Measurements from ENCODE around the gene DNAJA3.

The DNAJA3 gene

DNA sequence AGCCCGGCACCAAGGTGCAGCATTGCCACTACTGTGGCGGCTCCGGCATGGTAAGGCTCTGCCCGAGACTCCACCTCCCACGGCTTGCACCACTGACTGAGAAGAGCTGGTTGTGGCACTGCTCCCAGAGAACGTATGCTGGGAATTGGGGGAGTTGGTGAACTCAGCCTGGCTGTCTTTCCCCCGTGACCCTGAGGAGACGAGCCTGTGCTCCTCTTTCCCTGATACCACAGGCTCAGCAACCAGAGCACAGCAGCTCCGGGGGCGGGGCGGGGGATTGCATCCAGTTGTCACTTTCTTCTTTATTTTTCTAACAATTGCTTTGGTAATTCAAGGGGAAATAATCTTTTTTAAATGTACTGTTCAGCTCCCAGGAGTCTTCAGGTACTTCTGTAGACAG, 16.7 kb downstream of the DNAJA3 start:
- no peak for TF ChIP-seq CTCF (IDR thresholded peaks at IDR 0.05)
- Histone ChIP-seq H3K36me3 (peaks cover 58% of the 10 kb centered on the region), H3K27me3 (no peaks in the 10 kb centered on the region), H3K9me3 (no peaks in the 10 kb centered on the region), H3K27ac (no peak overlapping the region), H3K4me3 (ENCODE audit: low read depth in 1 of 2, low read length in 1 of 2) (no peak overlapping the region), H3K4me1 (ENCODE audit: control insufficient read depth in 1 of 2, insufficient read depth in 1 of 2, low read depth in 1 of 2, low read length in 1 of 2) (no peaks in the 10 kb centered on the region)

- H3K4me1 ChIP-seq (ENCODE audit: control insufficient read depth in 1 of 2, insufficient read depth in 1 of 2, low read depth in 1 of 2, low read length in 1 of 2): no peaks in the 10 kb centered on the region
- H3K27ac ChIP-seq: no peak overlapping the region
- H3K36me3 ChIP-seq: peaks cover 58% of the 10 kb centered on the region
- no peak for TF ChIP-seq CTCF (IDR thresholded peaks at IDR 0.05)
- H3K27me3 ChIP-seq: no peaks in the 10 kb centered on the region
- no peaks in the 10 kb centered on the region for H3K9me3 ChIP-seq
- no peak overlapping the region for H3K4me3 ChIP-seq (ENCODE audit: low read depth in 1 of 2, low read length in 1 of 2)
Measured at GRCh38 chr16:4443271-4443670, 17.6 kb downstream of the DNAJA3 start.

- Histone ChIP-seq H3K4me1 (ENCODE audit: control insufficient read depth in 1 of 2, insufficient read depth in 1 of 2, low read depth in 1 of 2, low read length in 1 of 2) (no peaks in the 10 kb centered on the region), H3K27ac (no peak overlapping the region), H3K4me3 (ENCODE audit: low read depth in 1 of 2, low read length in 1 of 2) (no peak overlapping the region), H3K9me3 (no peaks in the 10 kb centered on the region), H3K36me3 (peaks cover 63% of the 10 kb centered on the region), H3K27me3 (no peaks in the 10 kb centered on the region)
- TF ChIP-seq CTCF (IDR thresholded peaks at IDR 0.05): no peak
Measured at GRCh38 chr16:4443986-4444385, 18.3 kb downstream of the DNAJA3 start.

DNA sequence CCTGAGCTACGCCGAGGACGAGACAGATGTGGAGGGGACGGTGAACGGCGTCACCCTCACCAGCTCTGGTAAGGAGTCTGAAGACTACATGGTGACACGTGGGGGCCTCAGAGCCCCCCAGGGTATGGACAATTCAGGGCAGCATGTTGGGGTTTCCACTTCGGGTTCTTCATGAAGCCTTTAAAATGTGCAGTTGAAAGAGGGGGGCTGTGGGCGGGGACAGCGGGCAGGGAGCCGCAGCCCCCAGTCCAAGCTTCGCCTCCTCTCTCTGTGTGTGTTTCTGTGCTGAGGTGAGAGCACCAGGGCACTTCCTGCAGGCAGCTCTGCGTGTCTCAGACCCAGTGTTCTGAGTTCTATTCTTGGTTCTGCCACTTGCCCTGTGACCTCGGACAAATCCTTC, 24.8 kb downstream of the DNAJA3 start:
- TF ChIP-seq CTCF (IDR thresholded peaks at IDR 0.05): no peak
- Histone ChIP-seq H3K4me3 (ENCODE audit: low read depth in 1 of 2, low read length in 1 of 2) (no peak overlapping the region), H3K36me3 (peaks cover 31% of the 10 kb centered on the region), H3K27me3 (no peaks in the 10 kb centered on the region), H3K4me1 (ENCODE audit: control insufficient read depth in 1 of 2, insufficient read depth in 1 of 2, low read depth in 1 of 2, low read length in 1 of 2) (no peaks in the 10 kb centered on the region), H3K9me3 (no peaks in the 10 kb centered on the region), H3K27ac (no peak overlapping the region)

DNA sequence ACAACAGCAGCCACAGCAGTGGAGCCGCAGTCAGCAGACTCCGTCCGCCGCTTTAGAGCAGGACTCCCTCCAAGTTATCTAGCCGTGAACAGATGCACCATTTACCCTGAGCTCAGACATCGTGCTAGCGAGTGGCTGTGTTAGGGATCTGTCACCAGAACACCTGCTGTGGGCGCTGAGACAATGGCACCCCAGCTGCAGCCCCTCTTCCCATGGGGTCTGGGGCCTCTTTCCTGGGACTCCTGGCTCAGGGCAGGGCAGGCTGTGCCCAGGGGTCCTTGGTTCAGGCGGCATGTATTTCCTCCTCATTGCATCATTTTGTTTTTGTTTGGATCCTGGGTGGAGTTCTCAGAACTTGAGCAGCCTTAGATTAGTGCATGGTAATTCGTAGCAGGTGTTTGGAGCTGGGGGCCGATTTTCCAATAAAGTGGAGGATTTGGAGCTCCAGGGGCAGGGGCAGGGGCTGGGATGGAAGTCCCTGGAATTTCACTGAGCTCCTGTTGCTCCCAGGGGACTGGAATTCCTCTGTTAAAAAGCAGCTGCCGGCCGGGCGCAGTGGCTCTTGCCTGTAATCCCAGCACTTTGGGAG, 25.4 kb downstream of the DNAJA3 start:
- Histone ChIP-seq H3K9me3 (no peaks in the 10 kb centered on the region), H3K27me3 (no peaks in the 10 kb centered on the region), H3K4me3 (ENCODE audit: low read depth in 1 of 2, low read length in 1 of 2) (no peak overlapping the region), H3K36me3 (peaks cover 31% of the 10 kb centered on the region), H3K4me1 (ENCODE audit: control insufficient read depth in 1 of 2, insufficient read depth in 1 of 2, low read depth in 1 of 2, low read length in 1 of 2) (no peaks in the 10 kb centered on the region), H3K27ac (no peak overlapping the region)
- no peak for TF ChIP-seq CTCF (IDR thresholded peaks at IDR 0.05)

DNA sequence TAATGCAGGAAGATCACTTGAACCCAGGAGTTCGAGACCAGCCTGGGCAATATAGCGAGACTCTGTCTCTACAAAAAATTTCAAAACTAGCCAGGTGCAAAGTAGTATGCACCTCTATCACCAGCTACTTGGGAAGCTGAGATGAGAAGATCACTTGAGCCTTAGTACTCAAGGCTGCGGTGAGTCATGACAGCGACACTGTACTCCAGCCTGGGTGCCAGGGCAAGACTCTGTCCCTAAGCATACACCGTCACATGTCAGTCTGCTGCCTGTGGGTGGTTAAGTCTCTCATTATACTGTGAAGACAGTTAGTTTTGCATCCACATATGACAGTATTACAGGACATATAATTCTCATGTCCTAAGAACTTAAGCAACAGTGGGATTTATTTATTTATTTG, 27.0 kb downstream of the DNAJA3 start:
- Histone ChIP-seq H3K27me3 (no peaks in the 10 kb centered on the region), H3K4me3 (ENCODE audit: low read depth in 1 of 2, low read length in 1 of 2) (no peak overlapping the region), H3K27ac (no peak overlapping the region), H3K4me1 (ENCODE audit: control insufficient read depth in 1 of 2, insufficient read depth in 1 of 2, low read depth in 1 of 2, low read length in 1 of 2) (no peaks in the 10 kb centered on the region), H3K9me3 (no peaks in the 10 kb centered on the region), H3K36me3 (peaks cover 27% of the 10 kb centered on the region)
- TF ChIP-seq CTCF (IDR thresholded peaks at IDR 0.05): no peak
